H1 (cell line): ENCODE results near the gene RINT1. TPM values are rescaled to one million over a fixed set of nuclear protein-coding genes. Genes with fewer than 3 reads are reported as not detected.

ENCODE experiments used
- CBX5 ChIP-seq: fragments of 300-800, 300-1000 bp; sonication (generic); IDR thresholded peaks from 2 replicates; pipeline ENCODE4 v1.7.1; 2016; ENCODE audit warnings: antibody characterized with exemption, low read length, low read depth
- CEBPB ChIP-seq: IDR thresholded peaks from 2 replicates; pipeline ENCODE4 v1.6.1; 2012; ENCODE audit warnings: low read depth, low read length
- JUND ChIP-seq: IDR thresholded peaks from 2 replicates; pipeline ENCODE4 v1.6.1; 2011; ENCODE audit warnings: mild to moderate bottlenecking, improper control_type of control experiment, low read length
- KDM5A ChIP-seq: fragments of 200-600 bp; IDR thresholded peaks from 2 replicates; pipeline ENCODE4 v1.7.1; 2012; ENCODE audit warnings: mild to moderate bottlenecking, low read length, inconsistent platforms, mixed read lengths
- POLR2AphosphoS5 ChIP-seq: IDR thresholded peaks from 2 replicates; pipeline ENCODE4 v1.6.1; 2011; ENCODE audit warnings: low read depth, low read length
- polyA plus RNA-seq, 7 experiments: library from polyadenylated mRNA; depleted of rRNA in 3 of 7; stranded (reverse) in 5 of 7; unstranded in 2 of 7; fragments of >200 nt in 5 of 7; fragments of 200-250 nt in 2 of 7; gene quantifications; 1 replicate in 5 of 7; 2 replicates in 1 of 7; 4 replicates in 1 of 7; pipeline versions ENCODE4 v1.2.1 to v1.2.3, GENCODE V29; 2011 to 2013; ENCODE audit warnings: missing spikeins in 2 of 7, mixed read lengths in 2 of 7
- total RNA-seq: library from RNA; stranded (reverse); fragmentation: NEBNext Ultra II Directional; extraction: Animal tissue kit (Norgen Biotek cat#: 25700); gene quantifications from 2 replicates; pipeline ENCODE4 v1.2.1, GENCODE V29; 2021

RINT1 gene
- total and polyA plus RNA-seq, 2 of the 8 experiments (the other 6 are each of a cell fraction or from before 2014, with no cell fraction given) = 7.8 to 21.8 TPM

- TF ChIP-seq CEBPB = no peak
- TF ChIP-seq JUND = no peak
- no peak for TF ChIP-seq POLR2AphosphoS5
- no peak for TF ChIP-seq KDM5A
- no peak for TF ChIP-seq CBX5
Measured at GRCh38 chr7:105565190-105565589, 33.2 kb downstream of the RINT1 start (continued).
